Spleen (tissue), 11 donors: ENCODE measurements around the gene TTC12. TPM values are rescaled to one million over a fixed set of nuclear protein-coding genes. Genes with fewer than 3 reads are reported as not detected.

Source experiments
- DNase-seq: peaks from one replicate; pipeline ENCODE4 v3.0.0-alpha.2; 2020
- H3K27ac ChIP-seq, 8 donors: fragments of 200-600 bp; sonication (generic) in 7 of 8; 1 replicate in 4 of 8; 2 replicates in 4 of 8; pipeline versions ENCODE4 v1.5.0 to v1.8.0; 2016 to 2021; ENCODE audit warnings: inconsistent platforms in 4 of 8, mild to moderate bottlenecking in 4 of 8, moderate library complexity in 1 of 8
- H3K27me3 ChIP-seq, 7 donors: fragments of 200-600 bp; sonication (generic) in 6 of 7; replicated peaks in 1 of 7; 1 replicate in 4 of 7; 2 replicates in 3 of 7; pipeline versions ENCODE4 v1.5.0 to v1.8.0; 2016 to 2021; ENCODE audit warnings: inconsistent platforms in 3 of 7, mild to moderate bottlenecking in 1 of 7
- H3K36me3 ChIP-seq, 6 donors: fragments of 200-600 bp; sonication (generic) in 5 of 6; 1 replicate in 4 of 6; 2 replicates in 2 of 6; pipeline versions ENCODE4 v1.5.0 to v1.8.0; 2016 to 2021; ENCODE audit warnings: inconsistent platforms in 2 of 6
- H3K4me1 ChIP-seq, 6 donors: fragments of 200-600 bp; sonication (generic) in 5 of 6; 1 replicate in 3 of 6; 2 replicates in 3 of 6; pipeline versions ENCODE4 v1.5.0 to v1.8.0; 2016 to 2021; ENCODE audit warnings: inconsistent platforms in 3 of 6
- H3K4me3 ChIP-seq, 8 donors: fragments of 200-600 bp; sonication (generic) in 7 of 8; 1 replicate in 4 of 8; 2 replicates in 4 of 8; pipeline versions ENCODE4 v1.5.0 to v1.8.0; 2016 to 2021; ENCODE audit warnings: inconsistent platforms in 4 of 8, mild to moderate bottlenecking in 4 of 8, moderate library complexity in 2 of 8
- H3K9me3 ChIP-seq, 8 donors: fragments of 200-600 bp; sonication (generic) in 7 of 8; 1 replicate in 4 of 8; 2 replicates in 4 of 8; pipeline versions ENCODE4 v1.5.0 to v1.8.0; 2016 to 2021; ENCODE audit warnings: inconsistent platforms in 4 of 8
- CTCF ChIP-seq, 11 experiments: fragments of 200-600 bp in 7 of 11; fragments of 450-650 bp in 4 of 11; sonication (generic) in 4 of 11; IDR thresholded peaks in 8 of 11; conservative IDR thresholded peaks in 3 of 11; 1 replicate in 7 of 11; 2 replicates in 4 of 11; pipeline versions ENCODE4 v1.4.0 to v1.8.0; 2016 to 2021; ENCODE audit warnings: antibody characterized with exemption in 11 of 11, inconsistent platforms in 4 of 11, mild to moderate bottlenecking in 1 of 11
- POLR2A ChIP-seq, 3 donors: fragments of 450-650 bp; IDR thresholded peaks; one replicate each; pipeline ENCODE4 v1.5.1; 2017; ENCODE audit warnings: antibody characterized with exemption in 3 of 3, mild to moderate bottlenecking in 1 of 3
- POLR2AphosphoS5 ChIP-seq, 3 donors: sonication (generic); formaldehyde crosslinking; IDR thresholded peaks; one replicate each; pipeline ENCODE4 v1.5.1; 2017; ENCODE audit warnings: antibody characterized with exemption in 3 of 3
- WGBS, 5 donors: extraction: QIAGEN DNeasy Blood & Tissue Kit in 3 of 5; methylation state at CpG; one replicate each; pipeline versions ENCODE4 v1.1.5 to v1.1.7; 2013 to 2018; 5-methylcytosine and 5-hydroxymethylcytosine counted together
- intact Hi-C: fragments of 100-400 bp; cut with DNase I; formaldehyde crosslinking; loops from one replicate; pipeline ENCODE4 v1.15.0; 2023; ENCODE audit warnings: low total_unique reads
- polyA plus RNA-seq, 3 donors: library from polyadenylated mRNA; stranded (reverse); fragments of 200-250 nt; gene quantifications; one replicate each; pipeline ENCODE4 v1.2.1, GENCODE V29; 2013
- total RNA-seq, 7 donors: library from RNA; depleted of rRNA in 3 of 7; stranded (reverse); fragments of >200 nt in 3 of 7; fragmentation: NEBNext Ultra II Directional in 4 of 7; extraction: Animal tissue kit (Norgen Biotek cat#: 25700) in 4 of 7; gene quantifications; one replicate each; pipeline versions ENCODE4 v1.1.0 to v1.2.1, GENCODE V29; 2016 to 2021
- donor health status: healthy with polysubstance abuse.
- donor health status: DM: no; HTN: no; CAD: no; lungs with moderate emphysema.
- donor health status: DM: no; HTN: no; CAD: no.
- donor health status: Bipolar disorder and iron deficiency.
- donor health status: healthy.
- donor health status: DM: no; HTN: no; CAD: no.
- donor health status: DM: yes; HTN: yes; CAD: no.

The TTC12 gene
- total and polyA plus RNA-seq, 10 donors: 4.2 to 29.8 (median 14.4) TPM

DNA sequence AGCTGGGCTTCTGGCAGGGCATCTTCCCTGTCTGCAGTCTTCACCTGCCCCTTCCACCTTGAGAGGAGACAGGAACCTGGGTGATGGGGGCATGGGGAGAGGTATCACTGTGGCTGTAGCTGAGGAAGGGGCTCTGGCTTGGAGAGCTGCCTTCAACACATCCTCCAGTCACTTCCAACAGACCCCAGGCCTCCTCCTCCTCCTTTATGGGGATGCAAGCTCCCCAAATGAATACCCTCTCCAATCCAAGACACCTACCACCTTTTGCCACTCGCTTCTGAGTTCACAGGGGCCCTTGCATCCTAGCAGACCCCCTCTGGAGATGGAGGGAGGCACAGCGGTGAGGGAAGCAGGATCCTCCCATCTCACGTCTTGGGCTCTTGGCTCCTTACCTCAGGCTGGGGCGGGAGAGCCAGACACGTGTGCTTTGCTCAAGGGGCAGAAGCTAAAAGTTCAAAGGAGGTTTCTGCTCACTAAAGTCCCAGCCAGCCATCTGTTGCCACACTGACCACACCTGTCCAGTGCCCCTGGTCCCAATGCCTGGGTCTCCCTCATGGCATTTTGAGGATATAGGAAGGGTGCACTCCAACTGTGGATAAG is 86.3 kb downstream of the TTC12 start:
- Histone ChIP-seq H3K36me3 (no peaks in the 10 kb centered on the region), H3K9me3 (no peaks in the 10 kb centered on the region), H3K4me1 (peaks cover 0 to 13% (median 0%) of the 10 kb centered on the region in 6 donors), H3K4me3 (no peak overlapping the region), H3K27ac (no peak overlapping the region), H3K27me3 (no peaks in the 10 kb centered on the region)
- DNase-seq: no peak
- TF ChIP-seq POLR2A (IDR thresholded peaks at IDR 0.05): no peak
- TF ChIP-seq CTCF (IDR thresholded peaks at IDR 0.05 in 8 of 11, conservative IDR thresholded peaks at IDR 0.05 in 3 of 11): no peak
- no peak for TF ChIP-seq POLR2AphosphoS5 (IDR thresholded peaks at IDR 0.05)
- WGBS, 5 donors: 57 to 83% (median 71%) methylated on average over 4 to 5 of the region's 5 CpGs
- intact Hi-C loops: no loop called here

GRCh38 chr11:113401718-113402117 is 87.3 kb downstream of the TTC12 start:
- no peak for DNase-seq
- WGBS, 5 donors: 7 to 13% (median 8%) methylated on average over 2 of the region's 2 CpGs
- Histone ChIP-seq H3K9me3 (no peaks in the 10 kb centered on the region), H3K36me3 (no peaks in the 10 kb centered on the region), H3K27me3 (no peaks in the 10 kb centered on the region), H3K4me3 (no peak overlapping the region), H3K4me1 (peaks cover 0 to 13% (median 0%) of the 10 kb centered on the region in 6 donors), H3K27ac (no peak overlapping the region)
- TF ChIP-seq POLR2AphosphoS5 (IDR thresholded peaks at IDR 0.05): peak; percentile 31 to 57 (median 43)
- no peak for TF ChIP-seq POLR2A (IDR thresholded peaks at IDR 0.05)
- TF ChIP-seq CTCF (IDR thresholded peaks at IDR 0.05 in 8 of 11, conservative IDR thresholded peaks at IDR 0.05 in 3 of 11): no peak
- intact Hi-C loops: no loop called here

GRCh38 chr11:113404859-113405430 is 90.6 kb downstream of the TTC12 start:
- Histone ChIP-seq H3K36me3 (no peaks in the 10 kb centered on the region), H3K9me3 (no peaks in the 10 kb centered on the region), H3K27ac (no peak overlapping the region), H3K27me3 (no peaks in the 10 kb centered on the region), H3K4me3 (no peak overlapping the region), H3K4me1 (no peaks in the 10 kb centered on the region)
- no peak for DNase-seq
- no peak for TF ChIP-seq POLR2AphosphoS5 (IDR thresholded peaks at IDR 0.05)
- no peak for TF ChIP-seq CTCF (IDR thresholded peaks at IDR 0.05 in 8 of 11, conservative IDR thresholded peaks at IDR 0.05 in 3 of 11)
- TF ChIP-seq POLR2A (IDR thresholded peaks at IDR 0.05): no peak
- 83 to 94% (median 89%) methylated on average over 7 of the region's 7 CpGs for WGBS, 5 donors
- intact Hi-C loops: no loop called here

- Histone ChIP-seq H3K9me3 (no peaks in the 10 kb centered on the region), H3K27me3 (no peaks in the 10 kb centered on the region), H3K4me3 (no peak overlapping the region), H3K4me1 (no peaks in the 10 kb centered on the region), H3K27ac (no peak overlapping the region), H3K36me3 (no peaks in the 10 kb centered on the region)
- DNase-seq: no peak
- 65 to 80% (median 74%) methylated on average over 7 of the region's 7 CpGs for WGBS, 5 donors
- TF ChIP-seq POLR2AphosphoS5 (IDR thresholded peaks at IDR 0.05): no peak
- no peak for TF ChIP-seq CTCF (IDR thresholded peaks at IDR 0.05 in 8 of 11, conservative IDR thresholded peaks at IDR 0.05 in 3 of 11)
- no peak for TF ChIP-seq POLR2A (IDR thresholded peaks at IDR 0.05)
- intact Hi-C loops: no loop called here
These were observed 91.5 kb downstream of the TTC12 start for GRCh38 chr11:113405724-113406478.
